Measurements from ENCODE around the gene RIPK3.

RIPK3 gene

DNA sequence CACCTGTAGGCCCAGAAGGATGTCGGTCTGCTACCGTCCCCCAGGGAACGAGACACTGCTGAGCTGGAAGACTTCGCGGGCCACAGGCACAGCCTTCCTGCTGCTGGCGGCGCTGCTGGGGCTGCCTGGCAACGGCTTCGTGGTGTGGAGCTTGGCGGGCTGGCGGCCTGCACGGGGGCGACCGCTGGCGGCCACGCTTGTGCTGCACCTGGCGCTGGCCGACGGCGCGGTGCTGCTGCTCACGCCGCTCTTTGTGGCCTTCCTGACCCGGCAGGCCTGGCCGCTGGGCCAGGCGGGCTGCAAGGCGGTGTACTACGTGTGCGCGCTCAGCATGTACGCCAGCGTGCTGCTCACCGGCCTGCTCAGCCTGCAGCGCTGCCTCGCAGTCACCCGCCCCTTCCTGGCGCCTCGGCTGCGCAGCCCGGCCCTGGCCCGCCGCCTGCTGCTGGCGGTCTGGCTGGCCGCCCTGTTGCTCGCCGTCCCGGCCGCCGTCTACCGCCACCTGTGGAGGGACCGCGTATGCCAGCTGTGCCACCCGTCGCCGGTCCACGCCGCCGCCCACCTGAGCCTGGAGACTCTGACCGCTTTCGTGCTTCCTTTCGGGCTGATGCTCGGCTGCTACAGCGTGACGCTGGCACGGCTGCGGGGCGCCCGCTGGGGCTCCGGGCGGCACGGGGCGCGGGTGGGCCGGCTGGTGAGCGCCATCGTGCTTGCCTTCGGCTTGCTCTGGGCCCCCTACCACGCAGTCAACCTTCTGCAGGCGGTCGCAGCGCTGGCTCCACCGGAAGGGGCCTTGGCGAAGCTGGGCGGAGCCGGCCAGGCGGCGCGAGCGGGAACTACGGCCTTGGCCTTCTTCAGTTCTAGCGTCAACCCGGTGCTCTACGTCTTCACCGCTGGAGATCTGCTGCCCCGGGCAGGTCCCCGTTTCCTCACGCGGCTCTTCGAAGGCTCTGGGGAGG lies 28.9 kb downstream of the RIPK3 start, which contains the start of gene LTB4R:
LTB4R (plus strand) TSS at position 857 of the 959 bp plus-strand sequence. CDS start 4,150 bp downstream, outside the sequence.
- TF ChIP-seq FOXP2 (optimal IDR thresholded peaks at IDR 0.05; ENCODE audit: borderline replicate concordance, extremely low read depth, extremely low read length, insufficient read depth) (no peak), POLR2AphosphoS5 (IDR thresholded peaks at IDR 0.05; ENCODE audit: low read depth, low read length) (no peak)
- TF ChIP-seq, protein P1, sequence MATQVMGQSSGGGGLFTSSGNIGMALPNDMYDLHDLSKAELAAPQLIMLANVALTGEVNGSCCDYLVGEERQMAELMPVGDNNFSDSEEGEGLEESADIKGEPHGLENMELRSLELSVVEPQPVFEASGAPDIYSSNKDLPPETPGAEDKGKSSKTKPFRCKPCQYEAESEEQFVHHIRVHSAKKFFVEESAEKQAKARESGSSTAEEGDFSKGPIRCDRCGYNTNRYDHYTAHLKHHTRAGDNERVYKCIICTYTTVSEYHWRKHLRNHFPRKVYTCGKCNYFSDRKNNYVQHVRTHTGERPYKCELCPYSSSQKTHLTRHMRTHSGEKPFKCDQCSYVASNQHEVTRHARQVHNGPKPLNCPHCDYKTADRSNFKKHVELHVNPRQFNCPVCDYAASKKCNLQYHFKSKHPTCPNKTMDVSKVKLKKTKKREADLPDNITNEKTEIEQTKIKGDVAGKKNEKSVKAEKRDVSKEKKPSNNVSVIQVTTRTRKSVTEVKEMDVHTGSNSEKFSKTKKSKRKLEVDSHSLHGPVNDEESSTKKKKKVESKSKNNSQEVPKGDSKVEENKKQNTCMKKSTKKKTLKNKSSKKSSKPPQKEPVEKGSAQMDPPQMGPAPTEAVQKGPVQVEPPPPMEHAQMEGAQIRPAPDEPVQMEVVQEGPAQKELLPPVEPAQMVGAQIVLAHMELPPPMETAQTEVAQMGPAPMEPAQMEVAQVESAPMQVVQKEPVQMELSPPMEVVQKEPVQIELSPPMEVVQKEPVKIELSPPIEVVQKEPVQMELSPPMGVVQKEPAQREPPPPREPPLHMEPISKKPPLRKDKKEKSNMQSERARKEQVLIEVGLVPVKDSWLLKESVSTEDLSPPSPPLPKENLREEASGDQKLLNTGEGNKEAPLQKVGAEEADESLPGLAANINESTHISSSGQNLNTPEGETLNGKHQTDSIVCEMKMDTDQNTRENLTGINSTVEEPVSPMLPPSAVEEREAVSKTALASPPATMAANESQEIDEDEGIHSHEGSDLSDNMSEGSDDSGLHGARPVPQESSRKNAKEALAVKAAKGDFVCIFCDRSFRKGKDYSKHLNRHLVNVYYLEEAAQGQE (IDR thresholded peaks at IDR 0.05; ENCODE audit: insufficient read depth in 1 of 2, low read depth in 2 of 2, low read length in 2 of 2), result no peak

- no peak for TF ChIP-seq TAF1 (IDR thresholded peaks at IDR 0.05; ENCODE audit: borderline replicate concordance, insufficient read depth, low read length)
- TF ChIP-seq, protein P1 (IDR thresholded peaks at IDR 0.05; ENCODE audit: insufficient read depth in 1 of 2, low read depth in 2 of 2, low read length in 2 of 2), result no peak
- no peak for TF ChIP-seq FOXP2 (optimal IDR thresholded peaks at IDR 0.05; ENCODE audit: borderline replicate concordance, extremely low read depth, extremely low read length, insufficient read depth)
- no peak for TF ChIP-seq SIN3A (IDR thresholded peaks at IDR 0.05; ENCODE audit: borderline replicate concordance, insufficient read depth, low read length)
Observed at GRCh38 chr14:24310265-24310645, 29.5 kb downstream of the RIPK3 start.

GRCh38 chr14:24309538-24310264 lies 30.1 kb downstream of the RIPK3 start, which contains the start of gene LTB4R2:
TSS of gene LTB4R2 (plus strand) at chr14:24310140. CDS start at chr14:24310665, 525 bp downstream.
- no peak for TF ChIP-seq FOXP2 (optimal IDR thresholded peaks at IDR 0.05; ENCODE audit: borderline replicate concordance, extremely low read depth, extremely low read length, insufficient read depth)
- TF ChIP-seq POLR2AphosphoS5 (IDR thresholded peaks at IDR 0.05; ENCODE audit: low read depth, low read length), result no peak
- TF ChIP-seq TAF1 (IDR thresholded peaks at IDR 0.05; ENCODE audit: borderline replicate concordance, insufficient read depth, low read length), result no peak
- no peak for TF ChIP-seq SIN3A (IDR thresholded peaks at IDR 0.05; ENCODE audit: borderline replicate concordance, insufficient read depth, low read length)
- TF ChIP-seq, protein P1 (IDR thresholded peaks at IDR 0.05; ENCODE audit: insufficient read depth in 1 of 2, low read depth in 2 of 2, low read length in 2 of 2), result no peak

GRCh38 chr14:24308342-24309124 lies 31.3 kb downstream of the RIPK3 start:
- TF ChIP-seq, protein P1 (IDR thresholded peaks at IDR 0.05; ENCODE audit: insufficient read depth in 1 of 2, low read depth in 2 of 2, low read length in 2 of 2), result no peak
- no peak for TF ChIP-seq FOXP2 (optimal IDR thresholded peaks at IDR 0.05; ENCODE audit: borderline replicate concordance, extremely low read depth, extremely low read length, insufficient read depth)
- no peak for TF ChIP-seq SIN3A (IDR thresholded peaks at IDR 0.05; ENCODE audit: borderline replicate concordance, insufficient read depth, low read length)
- no peak for TF ChIP-seq TAF1 (IDR thresholded peaks at IDR 0.05; ENCODE audit: borderline replicate concordance, insufficient read depth, low read length)
- no peak for TF ChIP-seq POLR2AphosphoS5 (IDR thresholded peaks at IDR 0.05; ENCODE audit: low read depth, low read length)
